ENCODE measurements around the gene SEMA7A.
"Not testable (repeated sequence)": the region's sequence is repeated elsewhere in the genome, so short reads cannot be mapped to it uniquely, and the experiment has no call there.

The SEMA7A gene

GRCh38 chr15:74369084-74369745 lies 64.5 kb downstream of the SEMA7A start:
- no peak for DNase-seq

DNA sequence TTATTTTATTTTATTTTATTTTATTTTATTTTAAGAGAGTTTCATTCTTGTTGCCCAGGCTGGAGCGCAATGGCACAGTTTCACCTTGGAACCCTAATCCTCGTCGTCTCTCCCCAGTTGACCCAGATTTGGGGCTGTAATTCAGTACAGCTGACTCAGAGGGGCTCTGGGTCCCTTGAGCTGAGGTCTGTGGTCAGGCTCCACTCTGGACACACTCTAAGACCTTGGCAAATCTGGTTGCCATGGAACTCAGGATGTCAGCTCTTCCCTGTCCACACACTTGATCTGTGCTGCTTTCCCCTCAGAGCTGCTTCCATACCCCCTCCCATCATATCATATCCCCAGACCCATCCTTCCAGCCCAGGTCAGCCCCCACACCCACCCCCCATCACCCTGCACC lies 65.6 kb downstream of the SEMA7A start:
- no peak for DNase-seq

GRCh38 chr15:74367296-74367854 lies 66.4 kb downstream of the SEMA7A start, which contains the start of gene CYP11A1:
Gene CYP11A1 (minus strand): TSS chr15:74367646. CDS start chr15:74367585, 61 bp downstream.
- no peak for DNase-seq

GRCh38 chr15:74365598-74366445 lies 67.9 kb downstream of the SEMA7A start:
- no peak for DNase-seq

- no peak for DNase-seq
Measured at GRCh38 chr15:74364936-74365597, 68.7 kb downstream of the SEMA7A start.

- no peak for DNase-seq
Measured at GRCh38 chr15:74362482-74362881, 71.3 kb downstream of the SEMA7A start.

DNA sequence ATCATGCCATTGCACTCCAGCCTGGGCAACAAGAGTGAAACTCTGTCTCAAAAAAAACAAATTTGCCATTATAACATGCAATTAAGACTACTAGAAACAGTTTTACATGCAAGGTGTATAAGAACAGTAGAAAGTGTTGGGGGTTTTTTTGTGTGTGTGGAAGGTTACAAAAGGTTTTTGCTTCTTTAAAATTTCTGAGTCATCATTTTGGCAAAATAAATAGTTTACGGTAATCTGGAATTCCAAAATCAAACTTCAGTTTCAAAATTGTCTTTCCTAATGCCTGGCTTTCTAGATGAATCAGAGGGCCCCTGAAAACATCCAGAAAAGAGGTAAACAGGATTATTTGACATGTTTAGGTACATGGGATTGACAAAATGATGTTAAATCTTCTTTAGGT lies 72.9 kb downstream of the SEMA7A start:
- not testable (repeated sequence) for DNase-seq

- DNase-seq: not testable (repeated sequence)
Measured at GRCh38 chr15:74359376-74359775, 74.4 kb downstream of the SEMA7A start.

Measured in activated CD4-positive, alpha-beta T cell treated with anti-CD3 and anti-CD28 coated beads, Interleukin-2, amount 50 U/mL, for 16 hours (primary cell).